NCI-H1105 (cell line): Measurements from ENCODE around the gene CACNA1G.

Experiments used
- DNase-seq: peaks from one replicate; lab custom pipeline; 2025; lab: John Stamatoyannopoulos, UW

CACNA1G gene

DNA sequence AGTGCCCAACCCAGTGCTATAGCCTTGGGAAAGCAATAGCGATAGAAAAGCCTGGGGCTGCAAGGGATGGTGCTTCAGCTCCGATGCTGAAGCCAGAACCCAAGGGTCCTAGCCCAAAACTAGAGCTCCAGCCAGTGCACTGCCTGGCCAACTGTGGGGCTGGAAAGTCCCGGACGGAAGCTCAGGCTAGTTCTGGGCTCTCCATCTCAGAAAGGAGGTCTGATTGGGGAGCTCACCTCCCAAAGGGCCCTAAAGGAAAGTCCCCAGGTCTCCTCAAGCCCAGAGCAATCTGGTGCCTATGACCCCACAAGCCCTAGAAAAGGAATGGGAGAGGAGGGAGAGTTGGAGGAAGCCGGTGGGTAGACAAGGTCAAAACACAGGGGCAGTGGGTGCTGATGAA, 72.1 kb downstream of the CACNA1G start:
- DNase-seq: no peak

DNA sequence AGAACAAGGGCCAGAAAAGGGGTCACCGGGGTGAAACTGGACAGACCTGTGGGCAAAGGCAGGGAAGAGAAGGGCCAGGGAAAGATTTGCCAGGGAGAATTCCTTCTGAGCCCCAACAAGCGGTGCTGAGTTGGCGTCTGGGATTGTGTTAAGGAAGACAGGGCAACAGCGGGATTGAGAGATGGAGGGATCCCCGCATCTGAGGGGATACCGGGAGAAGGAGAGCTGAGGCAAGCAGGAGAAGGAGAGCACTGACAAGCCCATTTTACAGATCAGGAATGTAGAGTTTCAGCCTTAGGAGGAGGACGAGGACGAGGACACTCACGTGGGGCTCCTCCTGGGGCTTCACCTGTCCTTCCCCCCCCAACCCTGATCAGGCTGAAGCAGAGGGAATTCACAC, 73.2 kb downstream of the CACNA1G start:
- DNase-seq: no peak

DNA sequence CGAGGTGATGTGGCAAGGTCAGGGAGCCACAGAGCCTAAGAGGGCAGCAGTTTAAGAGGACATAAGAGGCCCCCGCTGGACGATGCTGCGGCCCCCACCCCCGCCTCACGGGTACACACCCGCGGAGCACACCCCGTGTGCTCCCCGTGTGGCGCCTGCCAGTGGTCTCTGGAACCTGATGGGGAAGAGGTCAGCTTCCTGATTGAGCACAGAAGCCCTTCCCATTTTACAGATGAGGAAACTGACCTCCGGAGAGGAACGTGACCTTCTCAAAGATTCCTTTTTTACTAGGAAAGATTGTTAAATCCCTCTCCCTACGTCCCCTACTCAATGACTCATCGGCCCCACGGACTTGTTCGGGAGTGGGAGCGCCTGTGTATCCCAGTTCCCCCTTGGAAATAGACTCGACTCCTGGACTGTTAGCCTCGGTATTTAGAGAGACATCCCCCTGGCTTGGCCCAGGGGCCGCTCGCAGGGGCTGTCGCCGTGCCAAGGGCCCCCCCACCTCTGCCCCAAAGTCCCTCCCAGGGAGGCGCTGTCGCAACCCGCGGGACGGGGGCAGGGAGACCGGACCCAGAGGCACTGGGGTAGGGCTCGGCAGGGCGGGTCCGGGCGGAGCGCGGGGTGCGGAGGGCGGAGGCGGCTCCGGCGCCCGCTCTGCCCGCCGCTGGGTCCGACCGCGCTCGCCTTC, 73.9 kb downstream of the CACNA1G start, which contains the start of gene ABCC3:
TSS of gene ABCC3 (plus strand) at position 658 of the 691 bp plus-strand sequence. CDS start 56 bp downstream, outside the sequence.
- DNase-seq: no peak

DNA sequence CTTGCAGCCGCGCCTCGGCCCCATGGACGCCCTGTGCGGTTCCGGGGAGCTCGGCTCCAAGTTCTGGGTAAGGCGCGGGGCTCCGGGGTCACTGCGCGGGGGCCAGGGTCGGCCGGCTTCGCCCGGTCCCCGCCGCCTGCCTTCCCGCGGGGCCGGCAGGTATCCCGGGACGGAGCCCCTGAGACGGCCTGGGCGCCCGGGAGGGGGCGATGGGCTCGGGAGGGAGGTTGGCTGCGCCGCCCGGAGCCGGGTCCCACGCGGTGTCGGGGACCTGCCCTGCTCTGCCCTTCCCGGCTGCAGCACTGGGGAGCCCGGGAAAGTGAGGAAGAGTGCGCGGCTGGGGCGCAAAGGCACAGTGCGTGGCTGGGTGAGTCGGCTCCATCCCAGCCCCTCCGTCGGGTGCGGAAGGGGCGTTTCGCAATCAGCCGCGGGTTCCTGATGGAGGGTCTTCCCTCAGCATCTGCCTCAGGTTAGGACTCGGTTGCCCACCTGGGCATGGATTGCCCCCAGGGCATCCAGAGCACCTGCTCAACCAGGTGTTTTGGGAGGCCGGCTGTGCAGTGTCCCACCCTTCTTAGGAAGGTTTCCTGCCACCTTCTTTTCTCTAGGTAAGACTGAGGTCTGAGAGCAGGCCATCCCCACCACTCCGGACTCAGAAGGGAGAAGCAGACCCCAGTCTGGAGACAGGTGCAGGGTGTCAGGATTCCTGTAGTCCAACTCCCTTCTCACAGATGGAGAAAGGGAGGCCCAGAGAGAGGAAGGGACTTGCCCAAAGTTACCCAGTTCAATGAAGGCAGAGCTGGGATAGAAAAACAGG, 74.6 kb downstream of the CACNA1G start:
- no peak for DNase-seq

DNA sequence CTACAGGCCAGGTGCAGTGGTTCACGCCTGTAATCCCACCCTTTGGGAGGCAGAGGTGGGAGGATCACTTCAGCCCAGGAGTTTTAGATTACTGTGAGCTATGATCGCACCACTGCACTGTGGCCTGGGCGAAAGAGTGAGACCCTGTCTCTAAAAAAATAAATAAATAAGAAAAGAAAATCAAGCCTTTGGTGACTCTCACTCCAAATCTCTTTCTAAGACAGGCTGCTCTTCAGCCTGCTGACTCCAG, 75.1 kb downstream of the CACNA1G start:
- no peak for DNase-seq

DNA sequence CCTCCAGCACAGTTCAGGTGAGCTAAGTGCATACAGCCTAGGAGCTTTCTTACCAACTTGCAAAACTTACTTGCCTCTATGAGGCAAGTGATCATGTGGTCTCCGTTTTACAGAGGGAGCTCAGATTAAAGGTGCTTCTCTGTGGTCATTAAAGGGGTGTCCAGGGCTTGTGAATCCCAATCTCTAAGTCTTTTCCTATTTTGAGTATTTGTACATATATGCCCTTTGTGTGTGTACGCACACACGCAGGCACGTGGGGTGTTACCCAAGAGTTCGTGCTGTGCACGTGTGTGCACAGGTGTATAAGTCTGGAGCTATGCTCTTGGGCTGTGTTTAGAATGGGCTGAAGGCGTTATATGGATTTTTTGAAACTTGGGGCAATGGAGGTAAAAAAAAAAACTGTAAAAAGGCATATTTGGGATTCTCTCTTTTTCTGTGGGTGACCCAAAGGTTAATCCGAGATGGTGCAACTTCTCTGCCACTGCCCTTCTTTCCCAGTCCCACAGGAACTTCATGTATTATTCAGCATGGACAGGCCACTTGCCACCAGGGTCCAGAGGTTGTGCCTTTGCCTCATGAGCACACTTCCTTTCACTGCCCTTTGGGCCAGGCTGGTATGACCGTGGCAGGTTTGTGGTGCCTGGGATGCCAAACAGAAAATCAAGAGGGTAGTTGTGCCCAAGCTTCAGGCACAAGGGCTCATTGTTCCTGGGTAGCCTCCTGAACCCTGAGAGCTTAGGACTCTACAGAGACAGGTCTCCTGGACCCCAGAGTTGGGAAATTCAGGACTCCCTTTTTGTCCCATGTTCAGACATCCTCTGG, 75.7 kb downstream of the CACNA1G start:
- no peak for DNase-seq

DNA sequence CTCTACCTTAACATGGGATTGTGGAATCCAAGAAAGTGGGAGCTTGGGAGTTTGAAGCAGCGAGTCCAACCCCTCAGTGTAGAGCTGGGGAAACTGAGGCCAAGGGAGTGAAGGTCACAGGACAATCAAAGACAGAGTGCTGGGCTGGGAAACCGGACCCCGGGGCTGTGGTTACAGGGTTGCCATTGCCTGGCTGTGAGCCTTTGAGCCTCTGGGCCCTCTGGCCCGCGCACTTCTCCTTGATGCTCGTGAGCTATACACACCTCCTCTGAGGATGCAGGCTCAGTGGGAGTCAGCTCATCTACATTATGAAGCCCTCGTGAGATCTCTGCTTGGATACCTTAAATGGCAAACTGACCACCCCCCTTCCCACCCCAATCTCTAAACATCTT, 76.3 kb downstream of the CACNA1G start:
- DNase-seq: no peak

DNA sequence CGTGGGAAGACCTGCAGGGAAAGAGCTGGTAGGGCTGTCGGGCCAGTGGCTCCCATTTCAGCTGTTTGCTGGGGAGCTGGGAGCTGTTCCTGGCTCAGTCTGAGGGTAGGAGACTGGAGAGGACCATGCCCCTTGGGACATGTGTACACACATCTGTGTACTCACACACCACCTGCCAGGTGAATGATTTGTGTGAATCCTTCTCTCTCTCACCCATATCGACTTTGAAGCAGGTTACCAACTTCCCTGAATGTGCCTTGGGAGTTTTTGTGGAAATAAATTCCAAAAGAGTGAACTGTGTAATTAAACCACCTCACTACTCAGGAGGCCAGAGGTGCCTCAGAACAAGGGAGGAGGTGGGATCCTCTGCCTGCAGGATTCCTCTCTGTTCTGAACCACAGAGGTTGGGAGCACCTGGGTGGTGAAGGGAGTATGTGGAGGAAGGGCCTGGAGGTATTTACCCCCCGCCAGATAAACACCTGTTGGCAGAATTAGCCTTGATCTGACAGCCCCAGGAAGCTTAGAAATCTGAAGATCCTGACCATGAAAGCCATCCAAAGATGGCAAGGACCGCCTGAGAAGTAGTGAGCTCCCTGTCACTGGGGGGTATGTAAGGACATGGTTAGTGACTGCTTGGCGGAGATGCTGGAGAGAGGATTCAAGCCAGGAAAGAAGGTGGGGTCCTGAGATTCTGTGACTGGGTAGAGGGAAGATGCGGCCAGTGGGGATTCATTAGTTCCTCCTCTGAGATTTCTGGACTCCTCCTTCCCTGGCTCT, 77.5 kb downstream of the CACNA1G start:
- DNase-seq: no peak

DNA sequence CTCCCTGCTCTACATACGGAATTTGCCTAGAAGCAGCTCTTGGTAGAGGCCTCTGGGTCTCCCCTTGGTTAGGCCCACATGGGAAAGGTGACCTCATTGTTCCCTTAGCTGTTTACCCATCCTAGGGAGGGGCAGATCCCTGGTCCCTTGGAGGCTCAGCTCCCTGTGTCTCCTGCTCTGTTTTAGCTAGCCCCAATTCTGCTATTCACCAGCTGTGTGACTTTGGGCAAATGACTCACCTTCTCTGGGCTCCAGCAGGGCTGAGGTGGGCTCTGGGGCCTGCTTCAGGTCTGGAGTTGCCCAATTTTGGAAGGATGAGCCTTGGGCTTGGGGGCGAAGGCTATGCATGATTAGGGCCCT, 78.1 kb downstream of the CACNA1G start:
- DNase-seq: no peak

DNA sequence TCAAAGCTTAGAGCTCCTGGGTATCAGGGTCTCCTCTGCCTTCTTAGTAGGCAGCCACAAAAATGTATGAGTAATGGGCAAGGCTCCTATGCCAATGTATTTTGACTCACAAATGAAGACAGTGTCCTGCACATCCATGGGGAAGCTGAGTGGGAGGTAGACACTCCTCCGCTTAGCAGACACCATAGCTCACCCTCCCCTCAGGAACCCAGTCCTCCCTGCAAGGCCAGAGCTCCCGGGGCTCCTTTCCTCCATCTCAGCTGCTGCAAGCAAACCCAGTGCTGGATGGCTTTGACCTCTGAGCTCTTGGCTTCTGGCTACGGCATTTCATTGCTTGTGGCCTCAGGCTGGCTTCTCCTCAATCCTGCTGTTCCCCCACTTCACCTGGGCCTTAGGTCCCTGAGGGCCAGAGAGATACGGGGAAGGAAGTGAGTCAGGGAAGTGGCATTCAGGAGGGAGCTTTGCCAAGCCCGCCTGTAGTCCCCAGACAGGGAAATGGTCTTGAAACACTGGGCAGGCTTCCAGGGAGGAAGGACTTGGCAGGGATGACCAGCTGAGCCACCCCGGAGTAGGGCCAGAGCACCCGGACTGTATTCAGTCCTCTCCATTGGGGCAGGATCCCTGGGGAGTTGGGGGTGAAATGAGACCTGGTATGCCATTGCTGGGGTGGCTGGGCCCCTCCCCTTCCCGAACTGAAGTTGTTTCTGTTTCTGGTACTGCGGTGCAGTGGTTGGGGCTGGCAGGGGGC, 78.6 kb downstream of the CACNA1G start:
- peak; percentile 8 for DNase-seq

DNA sequence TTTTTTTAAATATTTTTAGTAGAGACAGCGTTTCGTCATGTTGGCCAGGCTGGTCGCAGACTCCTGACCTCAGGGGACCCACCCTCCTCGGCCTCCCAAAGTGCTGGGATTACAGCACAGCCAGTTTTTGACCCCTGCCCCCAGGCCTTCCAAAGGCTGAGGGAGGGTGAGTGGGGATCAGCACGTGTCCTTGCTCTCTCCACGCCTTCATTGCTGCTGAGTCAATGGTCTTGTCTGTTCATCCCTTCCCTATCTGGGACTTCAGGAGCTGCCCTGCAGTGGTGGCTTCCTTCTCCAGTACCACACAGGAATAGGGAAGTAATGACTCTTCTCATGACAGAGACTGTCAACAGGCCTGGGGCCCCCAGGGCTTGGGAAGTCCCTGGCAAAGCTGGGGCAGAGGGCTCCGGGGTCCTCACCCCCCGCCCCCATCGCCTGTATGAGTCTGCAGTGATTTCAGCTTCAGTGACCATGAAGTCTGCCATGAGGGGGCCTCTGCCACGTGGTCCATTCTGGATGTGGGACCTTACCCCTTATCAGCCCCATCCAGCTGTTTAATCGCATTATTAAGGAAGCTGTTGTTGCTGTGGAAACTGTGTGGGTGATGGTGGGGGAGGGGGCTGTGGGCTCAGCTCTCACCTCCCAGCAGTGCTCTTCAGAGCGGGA, 80.3 kb downstream of the CACNA1G start:
- DNase-seq: no peak

DNA sequence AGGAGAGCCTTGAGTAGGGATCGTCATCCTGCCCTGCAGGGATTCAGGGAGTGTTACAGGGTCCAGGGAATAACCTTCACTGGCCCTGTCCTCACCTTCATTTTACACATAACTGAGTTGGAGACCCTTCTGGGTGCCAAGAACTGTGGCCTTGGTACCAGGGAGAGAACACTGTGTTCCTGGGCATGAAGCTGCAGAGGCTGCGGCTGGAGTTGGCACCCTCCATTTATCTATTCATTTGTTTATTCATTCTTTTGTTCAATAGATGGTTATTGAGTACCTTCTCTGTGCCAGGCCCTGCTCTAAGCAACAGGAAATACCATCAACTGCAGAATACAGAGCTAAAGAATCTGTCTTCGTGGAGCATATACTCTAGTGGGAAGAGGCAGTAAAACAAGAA, 80.8 kb downstream of the CACNA1G start:
- DNase-seq: no peak

DNA sequence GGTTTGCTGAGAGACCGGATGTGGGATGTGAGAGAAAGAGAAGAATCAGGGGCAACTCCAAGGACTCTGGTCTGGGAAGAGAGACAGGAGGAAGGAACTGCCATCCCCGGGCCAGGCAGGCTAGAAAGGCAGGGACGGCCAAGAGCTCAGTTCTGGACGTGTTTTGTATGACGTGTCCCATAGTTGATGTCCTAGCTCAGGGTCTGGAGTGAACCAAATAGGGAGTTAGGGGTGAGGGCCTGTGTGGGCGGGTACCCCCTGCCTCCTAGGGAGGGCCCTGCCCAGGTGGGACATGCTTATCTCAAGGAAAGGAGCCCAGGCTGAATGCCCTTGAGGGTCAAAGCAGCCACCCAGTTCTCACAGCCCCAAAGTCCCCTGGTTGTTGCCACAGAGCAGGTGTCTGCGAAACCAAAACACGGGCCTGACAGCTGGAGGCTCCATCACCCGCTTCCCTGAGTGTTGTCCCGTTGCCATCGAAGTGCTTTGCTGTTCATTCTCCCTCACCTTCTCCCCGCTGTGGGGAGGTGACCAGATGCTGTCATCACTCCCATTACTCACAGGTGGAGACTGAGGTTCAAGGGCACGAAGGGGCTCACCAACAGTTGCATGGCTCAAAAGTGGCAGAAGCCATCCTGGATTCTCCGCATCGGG, 81.7 kb downstream of the CACNA1G start:
- DNase-seq: no peak

DNA sequence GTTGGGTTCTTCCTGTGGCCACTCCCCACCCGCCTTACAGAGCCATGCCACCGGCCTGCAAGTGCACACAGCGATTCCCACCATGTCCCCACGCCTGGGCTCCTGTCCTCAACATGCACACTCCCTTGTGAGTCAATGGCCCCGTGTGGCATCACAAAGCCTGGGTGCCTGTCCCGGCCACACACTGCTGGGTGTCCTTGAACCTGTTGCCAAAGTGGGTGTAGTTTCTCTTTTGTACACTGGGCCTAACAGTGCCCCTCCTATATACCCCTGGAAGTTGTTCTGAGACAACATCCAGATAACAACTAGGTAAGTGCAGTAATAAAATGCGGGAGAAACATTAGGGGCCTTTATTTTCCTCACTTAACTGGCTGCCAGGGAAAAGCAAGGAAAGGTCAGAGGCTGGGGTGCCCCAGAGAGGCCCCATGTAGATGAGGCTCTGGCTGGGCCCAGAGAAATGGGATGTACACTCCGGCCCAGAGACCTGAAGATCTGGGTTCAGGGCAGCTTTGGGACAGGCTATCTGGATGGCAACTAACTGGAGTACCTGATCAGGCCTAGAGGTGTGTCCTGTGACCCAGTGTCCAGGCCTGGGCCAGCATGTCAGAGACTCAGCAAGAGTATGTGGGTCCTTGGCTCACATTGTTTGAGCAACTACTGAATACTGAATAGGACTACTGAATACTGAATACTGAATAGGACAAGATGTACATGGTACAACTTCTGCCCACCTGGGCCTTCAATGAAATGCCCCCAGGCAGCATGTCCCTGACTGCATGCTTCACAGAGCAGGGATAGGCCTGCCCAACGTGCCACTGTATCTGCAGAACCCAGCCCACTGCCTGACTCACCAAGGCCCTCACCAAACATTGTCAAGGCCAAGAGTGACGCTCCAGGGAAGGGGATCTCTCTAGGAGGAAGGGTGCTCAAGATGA, 82.5 kb downstream of the CACNA1G start:
- no peak for DNase-seq

DNA sequence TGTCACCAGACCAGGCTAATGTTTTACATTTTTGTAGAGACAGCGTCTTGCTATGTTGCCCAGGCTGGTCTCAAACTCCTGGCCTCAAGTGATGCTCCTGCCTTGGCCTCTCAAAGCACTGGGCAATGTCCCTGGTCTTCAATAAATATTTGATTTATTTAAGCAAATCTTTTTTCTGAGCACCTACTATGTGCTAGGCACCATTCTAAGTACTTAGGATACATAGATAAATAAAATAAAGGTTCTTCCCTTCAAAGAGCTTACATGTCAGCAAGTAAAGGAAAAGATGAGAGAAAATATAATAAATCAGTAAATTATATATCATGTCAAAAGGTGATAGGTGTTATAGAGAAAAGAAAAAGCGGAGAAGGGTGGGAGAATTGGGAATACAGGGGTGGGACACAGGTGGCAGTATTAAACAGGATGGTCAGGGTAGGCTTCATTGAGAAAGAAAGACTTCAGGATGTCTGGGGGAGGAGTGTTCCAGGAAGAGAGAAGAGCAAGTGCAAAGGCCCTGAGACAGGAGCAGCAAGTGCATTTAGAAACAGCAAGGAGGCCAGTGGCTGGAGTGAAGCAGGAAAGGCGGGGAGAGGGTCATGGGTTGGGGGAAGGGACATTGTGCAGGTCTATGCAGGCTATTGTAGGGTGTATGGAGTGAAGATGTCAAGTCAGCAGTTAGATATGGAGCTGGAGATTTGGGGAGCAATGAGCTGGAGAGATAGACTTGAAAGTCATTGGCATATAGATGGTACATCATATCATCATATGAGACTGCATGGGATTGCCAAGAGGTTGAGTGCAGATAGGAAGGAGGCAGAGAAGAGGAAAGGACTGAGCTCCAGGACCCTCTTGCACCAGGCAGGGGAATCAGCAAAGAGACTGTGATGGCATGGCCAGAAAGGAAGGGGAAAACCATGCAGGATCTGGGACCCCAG, 85.5 kb downstream of the CACNA1G start:
- no peak for DNase-seq

DNA sequence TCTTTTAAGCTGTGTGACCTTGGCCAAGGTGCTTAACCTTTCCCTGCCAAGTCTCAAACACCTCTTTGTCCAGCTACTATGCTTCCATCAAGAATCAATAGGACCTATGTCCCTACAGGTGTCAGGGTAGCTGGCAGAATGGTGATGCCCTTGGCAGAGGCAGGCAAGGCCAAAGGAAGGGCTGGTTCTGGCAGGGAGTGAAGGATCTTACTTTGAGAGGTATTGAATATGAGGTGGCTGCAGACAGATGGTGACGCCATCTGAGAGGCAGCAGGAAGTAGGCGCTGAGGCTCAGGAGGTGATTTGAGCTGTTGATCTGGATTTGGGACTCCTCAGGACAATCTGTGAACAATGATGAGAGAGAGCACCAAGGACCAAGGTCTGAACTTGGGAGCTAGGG, 86.7 kb downstream of the CACNA1G start:
- no peak for DNase-seq

DNA sequence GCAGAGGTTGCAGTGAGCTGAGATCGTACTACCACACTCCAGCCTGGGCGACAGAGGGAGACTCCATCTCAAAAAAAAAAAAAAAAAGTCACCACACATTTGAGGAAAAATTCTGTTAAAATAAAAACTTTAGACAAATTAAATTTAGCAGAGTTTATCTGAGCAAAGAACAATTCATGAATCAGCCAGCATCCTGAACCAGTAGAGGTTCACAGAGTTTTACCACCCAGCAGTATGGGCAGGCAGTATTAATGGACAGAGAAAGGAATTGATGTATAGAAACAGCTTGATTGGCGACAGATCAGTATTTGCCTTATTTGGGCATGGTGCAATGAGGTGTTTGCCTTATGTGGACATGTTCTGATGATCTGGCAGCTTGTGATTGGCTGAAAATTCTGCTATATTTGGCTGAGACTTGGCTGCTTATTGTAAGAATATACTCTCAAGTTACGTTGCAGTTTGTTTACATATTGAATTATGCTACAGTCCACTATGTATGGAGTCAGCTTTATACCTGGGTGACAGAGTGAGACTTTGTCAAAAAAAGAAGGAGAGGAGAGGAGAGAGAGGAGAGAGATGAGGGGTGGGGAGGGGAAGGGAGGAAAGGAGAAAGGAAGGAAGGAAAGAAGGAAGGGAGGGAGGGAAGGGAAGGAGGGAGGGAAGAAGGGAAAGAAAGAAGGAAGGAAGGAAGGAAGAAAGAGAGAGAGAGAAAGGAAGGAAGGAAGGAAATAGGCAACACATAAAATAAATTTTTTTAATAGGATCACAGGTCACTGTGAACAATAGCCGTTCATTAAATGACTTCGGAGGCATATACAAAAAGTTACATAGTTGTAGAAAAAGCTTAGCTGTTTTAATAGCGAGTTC, 88.8 kb downstream of the CACNA1G start:
- DNase-seq: no peak
